HG02642 (cell line): ENCODE data around the gene DROSHA.

Source experiments
- ATAC-seq: cut with Tn5 transposase; IDR thresholded peaks from one replicate; pipeline ENCODE4 v1.9.1; 2021; ENCODE audit warnings: mild to moderate bottlenecking; ENCODE audit not compliant: unreplicated experiment, poor library complexity

Gene DROSHA

GRCh38 chr5:31393126-31393525, 138.8 kb downstream of the DROSHA start:
- ATAC-seq = no peak

GRCh38 chr5:31392061-31392460, 139.8 kb downstream of the DROSHA start:
- no peak for ATAC-seq

GRCh38 chr5:31390256-31390655, 141.6 kb downstream of the DROSHA start:
- ATAC-seq = no peak

- no peak for ATAC-seq
These were observed 145.9 kb downstream of the DROSHA start for GRCh38 chr5:31385774-31386537.

- ATAC-seq = no peak
These were observed 148.2 kb downstream of the DROSHA start for GRCh38 chr5:31383734-31384133.

GRCh38 chr5:31382051-31382878, 149.6 kb downstream of the DROSHA start:
- ATAC-seq = peak; percentile 76

- ATAC-seq = no peak
These were observed 150.6 kb downstream of the DROSHA start for GRCh38 chr5:31381299-31381698.

GRCh38 chr5:31380049-31380448, 151.8 kb downstream of the DROSHA start:
- no peak for ATAC-seq

GRCh38 chr5:31378838-31379237, 153.1 kb downstream of the DROSHA start:
- ATAC-seq = no peak

- no peak for ATAC-seq
These were observed 153.8 kb downstream of the DROSHA start for GRCh38 chr5:31378136-31378535.

- ATAC-seq = no peak
These were observed 154.5 kb downstream of the DROSHA start for GRCh38 chr5:31377274-31377946.

GRCh38 chr5:31375999-31376720, 155.7 kb downstream of the DROSHA start:
- ATAC-seq = no peak

GRCh38 chr5:31372124-31372523, 159.8 kb downstream of the DROSHA start:
- ATAC-seq = no peak

- ATAC-seq = no peak
These were observed 165.0 kb downstream of the DROSHA start for GRCh38 chr5:31366941-31367340.

GRCh38 chr5:31365776-31366175, 166.1 kb downstream of the DROSHA start:
- ATAC-seq = no peak

GRCh38 chr5:31364881-31365636, 166.8 kb downstream of the DROSHA start:
- no peak for ATAC-seq

- no peak for ATAC-seq
These were observed 168.8 kb downstream of the DROSHA start for GRCh38 chr5:31362931-31363568.

- ATAC-seq = no peak
These were observed 169.4 kb downstream of the DROSHA start for GRCh38 chr5:31362529-31362900.
